HCT116 (cell line): ENCODE measurements around the gene ADGRE1. TPM values are rescaled to one million over a fixed set of nuclear protein-coding genes. Genes with fewer than 3 reads are reported as not detected.
"Not testable (repeated sequence)": the region's sequence is repeated elsewhere in the genome, so short reads cannot be mapped to it uniquely, and the experiment has no call there.

Source experiments
- ATAC-seq: fragments of 200-7000 bp; cut with Tn5 transposase; 2 replicates; pipeline ENCODE4 v1.9.1; 2020; ENCODE audit warnings: mild to moderate bottlenecking, moderate library complexity
- BruUV-seq: library from RNA; stranded (reverse); fragments of 400-500 nt; replicated peaks from 2 replicates; lab custom pipeline; 2021; lab: Mats Ljungman, UMichigan
- CTCF ChIA-PET: fragments of 300-600 bp; sonication (Branson Sonifier 250); formaldehyde crosslinking; loops from one replicate; lab custom pipeline; 2021; ENCODE audit warnings: antibody characterized with exemption; lab: Charles Lee
- POLR2A ChIA-PET: fragments of 300-600, 350-600 bp; sonication (Branson Sonifier 250); formaldehyde crosslinking; loops from one replicate; lab custom pipeline; 2021; ENCODE audit warnings: antibody characterized with exemption; lab: Charles Lee
- RAD21 ChIA-PET, 2 experiments: fragments of 300-600 bp; sonication (Branson Sonifier 250); formaldehyde crosslinking; loops; one replicate each; lab custom pipeline; 2023; ENCODE audit warnings: low total read pairs in 2 of 2; ENCODE audit not compliant: uncharacterized antibody in 2 of 2, unreplicated experiment in 2 of 2, low non-redundant PET in 1 of 2; lab: Charles Lee
- DNase-seq: peaks from one replicate; pipeline ENCODE4 v3.0.0-alpha.2; 2010; ENCODE audit warnings: low read depth, low spot score
- H2AFZ ChIP-seq: fragments of 200-600 bp; shearing (Covaris generic), sonication (generic); 2 replicates; pipeline ENCODE4 v1.6.1; 2017; ENCODE audit warnings: low read depth, mixed run types, mixed read lengths, antibody characterized with exemption, low read length; ENCODE audit not compliant: poor library complexity, severe bottlenecking
- H3K27ac ChIP-seq: 2 replicates; pipeline ENCODE4 v1.5.1; 2012; ENCODE audit warnings: low read depth, low read length
- H3K27me3 ChIP-seq: fragments of 200-600 bp; sonication (generic); 2 replicates; pipeline ENCODE4 v1.6.1; 2016; ENCODE audit warnings: mixed run types, low read length, mixed read lengths; ENCODE audit not compliant: insufficient read depth
- H3K36me3 ChIP-seq, 2 experiments: fragments of 200-500 bp in 1 of 2; fragments of 200-600 bp in 1 of 2; sonication (Bioruptor generic) in 1 of 2; sonication (generic) in 1 of 2; 2 replicates each; pipeline versions ENCODE4 v1.5.1 to v1.6.1; 2014 to 2016; ENCODE audit warnings: low read length in 2 of 2, inconsistent platforms in 1 of 2, mixed read lengths in 1 of 2, mixed run types in 1 of 2; ENCODE audit not compliant: insufficient read depth in 2 of 2, control insufficient read depth in 1 of 2
- H3K4me1 ChIP-seq, 2 experiments: fragments of 200-600 bp in 1 of 2; sonication (generic) in 1 of 2; 2 replicates each; pipeline versions ENCODE4 v1.5.1 to v1.6.1; 2012 to 2017; ENCODE audit warnings: low read length in 2 of 2, inconsistent platforms in 1 of 2, mild to moderate bottlenecking in 1 of 2, mixed read lengths in 1 of 2, mixed run types in 1 of 2, moderate library complexity in 1 of 2; ENCODE audit not compliant: insufficient read depth in 2 of 2, control insufficient read depth in 1 of 2
- H3K4me2 ChIP-seq: fragments of 200-600 bp; sonication (generic); 2 replicates; pipeline ENCODE4 v1.6.1; 2017; ENCODE audit warnings: mixed run types, low read length, mixed read lengths
- H3K4me3 ChIP-seq, 2 experiments: fragments of 200-600 bp in 1 of 2; sonication (generic) in 1 of 2; replicated peaks in 1 of 2; 2 replicates each; pipeline ENCODE4 v1.5.1; 2011 to 2016; ENCODE audit warnings: low read length in 2 of 2, control low read depth in 1 of 2, low read depth in 1 of 2, mild to moderate bottlenecking in 1 of 2, mixed read lengths in 1 of 2, mixed run types in 1 of 2
- H3K79me2 ChIP-seq: fragments of 200-600 bp; sonication (generic); 2 replicates; pipeline ENCODE4 v1.6.1; 2017; ENCODE audit warnings: mild to moderate bottlenecking, mixed run types, low read length, moderate library complexity, mixed read lengths; ENCODE audit not compliant: insufficient read depth
- H3K9ac ChIP-seq: fragments of 200-600 bp; sonication (generic); 2 replicates; pipeline ENCODE4 v1.6.1; 2016; ENCODE audit warnings: low read length, mixed read lengths
- H3K9me2 ChIP-seq: fragments of 200-600 bp; sonication (generic), shearing (Covaris generic); 2 replicates; pipeline ENCODE4 v1.6.1; 2017; ENCODE audit warnings: mixed run types, mild to moderate bottlenecking, moderate library complexity; ENCODE audit not compliant: insufficient read depth
- H3K9me3 ChIP-seq, 2 experiments: fragments of 200-500 bp in 1 of 2; fragments of 200-600 bp in 1 of 2; sonication (Bioruptor generic) in 1 of 2; sonication (generic) in 1 of 2; 2 replicates each; pipeline ENCODE4 v1.6.1; 2014 to 2017; ENCODE audit warnings: low read length in 2 of 2, mixed read lengths in 2 of 2, inconsistent platforms in 1 of 2, low read depth in 1 of 2, mild to moderate bottlenecking in 1 of 2, mixed run types in 1 of 2, moderate library complexity in 1 of 2; ENCODE audit not compliant: control insufficient read depth in 1 of 2, insufficient read depth in 1 of 2
- H4K20me1 ChIP-seq: fragments of 200-600 bp; sonication (generic), shearing (Covaris generic); 2 replicates; pipeline ENCODE4 v1.6.1; 2017; ENCODE audit warnings: mixed run types, mild to moderate bottlenecking, moderate library complexity; ENCODE audit not compliant: insufficient read depth
- ATF3 ChIP-seq: IDR thresholded peaks from 2 replicates; pipeline ENCODE4 v1.6.1; 2012
- CBX3 ChIP-seq: IDR thresholded peaks from 2 replicates; pipeline ENCODE4 v1.6.1; 2012; ENCODE audit warnings: low read depth
- EZH2 ChIP-seq: fragments of 200-600 bp; sonication (generic); IDR thresholded peaks from 2 replicates; pipeline ENCODE4 v1.6.1; 2017; ENCODE audit warnings: antibody characterized with exemption, mixed run types
- JUND ChIP-seq: IDR thresholded peaks from 2 replicates; pipeline ENCODE4 v1.6.1; 2012
- MAX ChIP-seq: IDR thresholded peaks from 2 replicates; pipeline ENCODE4 v1.6.1; 2012
- POLR2AphosphoS5 ChIP-seq: IDR thresholded peaks from 2 replicates; pipeline ENCODE4 v1.6.1; 2011; ENCODE audit warnings: mild to moderate bottlenecking, low read depth, low read length, moderate library complexity
- RAD21 ChIP-seq: IDR thresholded peaks from 2 replicates; pipeline ENCODE4 v1.6.1; 2012; ENCODE audit warnings: low read depth, mild to moderate bottlenecking
- REST ChIP-seq: IDR thresholded peaks from 2 replicates; pipeline ENCODE4 v1.6.1; 2012; ENCODE audit warnings: low read depth
- SIN3A ChIP-seq: IDR thresholded peaks from 2 replicates; pipeline ENCODE4 v1.6.1; 2012; ENCODE audit warnings: low read depth
- SP1 ChIP-seq: IDR thresholded peaks from 2 replicates; pipeline ENCODE4 v1.6.1; 2012; ENCODE audit warnings: low read depth
- SRF ChIP-seq: IDR thresholded peaks from 2 replicates; pipeline ENCODE4 v1.6.1; 2012; ENCODE audit warnings: low read depth
- TCF7L2 ChIP-seq: IDR thresholded peaks from 2 replicates; pipeline ENCODE4 v1.7.0; 2011; ENCODE audit warnings: borderline replicate concordance, inconsistent platforms; ENCODE audit not compliant: insufficient read depth, insufficient read length; ENCODE audit errors: extremely low read depth
- YY1 ChIP-seq: IDR thresholded peaks from 2 replicates; pipeline ENCODE4 v1.6.1; 2011; ENCODE audit warnings: low read length, low read depth, moderate library complexity, mild to moderate bottlenecking; ENCODE audit not compliant: insufficient replicate concordance; ENCODE audit errors: extremely low read depth
- ZBTB33 ChIP-seq: IDR thresholded peaks from 2 replicates; pipeline ENCODE4 v1.6.1; 2011; ENCODE audit warnings: mild to moderate bottlenecking, low read length, moderate library complexity; ENCODE audit not compliant: insufficient replicate concordance; ENCODE audit errors: extremely low read depth
- ZFX ChIP-seq: fragments of 450-650 bp; IDR thresholded peaks from 2 replicates; pipeline ENCODE4 v1.6.1; 2017
- ZNF274 ChIP-seq: fragments of 200-500 bp; sonication (Bioruptor generic); IDR thresholded peaks from 2 replicates; pipeline ENCODE4 v1.6.1; 2014; ENCODE audit warnings: mild to moderate bottlenecking, low read depth, low read length, inconsistent platforms
- intact Hi-C: fragments of 100-400 bp; cut with micrococcal nuclease; formaldehyde crosslinking; loops from 2 replicates; pipeline ENCODE4 v1.10.0; 2022
- total RNA-seq: library from RNA; stranded (reverse); gene quantifications from one replicate; pipeline ENCODE4 v1.2.1, GENCODE V29; 2021; ENCODE audit not compliant: unreplicated experiment

The ADGRE1 gene
- total RNA-seq, 1 experiment from 2014 or later, result not detected

GRCh38 chr19:6868351-6868750 lies 19.0 kb upstream of the ADGRE1 start:
- H3K27ac ChIP-seq, result no peak overlapping the region
- TF ChIP-seq ZNF274 (no peak), CBX3 (no peak), JUND (no peak), SIN3A (no peak), TCF7L2 (no peak), ZBTB33 (no peak), ATF3 (no peak), REST (no peak), POLR2AphosphoS5 (no peak), SP1 (no peak), ZFX (no peak), EZH2 (no peak), RAD21 (no peak), SRF (no peak), MAX (no peak), YY1 (no peak)
- H3K4me1 ChIP-seq, result no peaks in the 10 kb centered on the region
- DNase-seq (no peak), ATAC-seq (no peak)
- H3K79me2 ChIP-seq, result no peaks in the 10 kb centered on the region
- POLR2A ChIA-PET, result no interaction called here
- H4K20me1 ChIP-seq, result no peaks in the 10 kb centered on the region
- RAD21 ChIA-PET, result interaction anchor here in 1 of 2 experiments (0.6 kb wide), 1 partner anchor 723 kb away, joined by 3 read pairs; no protein-coding TSS in a partner anchor
- no peak overlapping the region for H2AFZ ChIP-seq
- H3K4me2 ChIP-seq, result no peak overlapping the region
- H3K9ac ChIP-seq, result no peak overlapping the region
- CTCF ChIA-PET, result no interaction called here
- intact Hi-C loops, result no loop called here
- H3K9me2 ChIP-seq, result no peaks in the 10 kb centered on the region
- BruUV-seq, result no TSS peak
- no peaks in the 10 kb centered on the region for H3K36me3 ChIP-seq
- H3K27me3 ChIP-seq, result no peaks in the 10 kb centered on the region
- H3K9me3 ChIP-seq, result no peaks in the 10 kb centered on the region
- H3K4me3 ChIP-seq, result no peak overlapping the region

GRCh38 chr19:6869151-6869882 lies 18.1 kb upstream of the ADGRE1 start:
- H3K4me1 ChIP-seq, H3K27ac ChIP-seq, CTCF ChIA-PET, H2AFZ ChIP-seq, H3K36me3 ChIP-seq, H4K20me1 ChIP-seq, H3K4me2 ChIP-seq, H3K9ac ChIP-seq, H3K79me2 ChIP-seq, POLR2A ChIA-PET, H3K9me3 ChIP-seq, H3K9me2 ChIP-seq, DNase-seq, H3K4me3 ChIP-seq, RAD21 ChIA-PET, BruUV-seq, intact Hi-C loops, H3K27me3 ChIP-seq, ATAC-seq: not testable (repeated sequence)
